Liver (tissue), 9 donors: Measurements from ENCODE around the gene INSC. TPM values are rescaled to one million over a fixed set of nuclear protein-coding genes. Genes with fewer than 3 reads are reported as not detected.

Experiments used
- DNase-seq: peaks from one replicate; pipeline ENCODE4 v3.0.0-alpha.2; 2017; ENCODE audit warnings: low spot score
- H3K27ac ChIP-seq, 2 donors: one replicate each; pipeline ENCODE4 v1.7.0; 2013; ENCODE audit warnings: inconsistent platforms in 2 of 2, low read length in 2 of 2, control low read depth in 1 of 2, low read depth in 1 of 2, mild to moderate bottlenecking in 1 of 2
- H3K27me3 ChIP-seq, 4 donors: one replicate each; pipeline versions ENCODE4 v1.6.1 to v1.7.0; 2013; ENCODE audit warnings: low read length in 3 of 4, inconsistent platforms in 1 of 4, mild to moderate bottlenecking in 1 of 4, moderate library complexity in 1 of 4; ENCODE audit not compliant: control insufficient read depth in 4 of 4, insufficient read depth in 4 of 4
- H3K36me3 ChIP-seq, 4 donors: one replicate each; pipeline versions ENCODE4 v1.6.1 to v1.7.0; 2013; ENCODE audit warnings: low read length in 3 of 4, mild to moderate bottlenecking in 3 of 4, low read depth in 1 of 4, moderate library complexity in 1 of 4; ENCODE audit not compliant: control insufficient read depth in 4 of 4, insufficient read depth in 3 of 4
- H3K4me1 ChIP-seq, 4 donors: one replicate each; pipeline versions ENCODE4 v1.6.1 to v1.7.0; 2013; ENCODE audit warnings: low read length in 3 of 4, mild to moderate bottlenecking in 3 of 4, moderate library complexity in 1 of 4; ENCODE audit not compliant: control insufficient read depth in 4 of 4, insufficient read depth in 4 of 4
- H3K4me3 ChIP-seq, 3 donors: one replicate each; pipeline versions ENCODE4 v1.6.1 to v1.7.0; 2013; ENCODE audit warnings: low read length in 3 of 3, control low read depth in 1 of 3, low read depth in 1 of 3, mild to moderate bottlenecking in 1 of 3
- H3K9ac ChIP-seq, 2 donors: one replicate each; pipeline ENCODE4 v1.7.0; 2013; ENCODE audit warnings: low read length in 2 of 2, mild to moderate bottlenecking in 2 of 2, moderate library complexity in 2 of 2, control low read depth in 1 of 2, low read depth in 1 of 2
- H3K9me3 ChIP-seq, 4 donors: one replicate each; pipeline versions ENCODE4 v1.6.1 to v1.7.0; 2013; ENCODE audit warnings: low read length in 3 of 4; ENCODE audit not compliant: control insufficient read depth in 4 of 4
- CTCF ChIP-seq: fragments of 150-350 bp; IDR thresholded peaks from 2 replicates; pipeline ENCODE4 v1.5.1; 2017; ENCODE audit warnings: improper control_type of control experiment, low read depth, low read length; ENCODE audit not compliant: missing input control
- EGR1 ChIP-seq, 2 donors: IDR thresholded peaks; 2 replicates each; pipeline ENCODE4 v1.6.1; 2016 to 2018; ENCODE audit warnings: antibody characterized with exemption in 2 of 2, low read depth in 2 of 2
- FOXA1 ChIP-seq: IDR thresholded peaks from 2 replicates; pipeline ENCODE4 v1.6.1; 2016; ENCODE audit warnings: antibody characterized with exemption
- FOXA2 ChIP-seq: IDR thresholded peaks from 2 replicates; pipeline ENCODE4 v1.6.1; 2016; ENCODE audit warnings: antibody characterized with exemption
- GABPA ChIP-seq, 2 donors: IDR thresholded peaks in 1 of 2; conservative IDR thresholded peaks in 1 of 2; 2 replicates each; pipeline ENCODE4 v1.6.1; 2016; ENCODE audit warnings: antibody characterized with exemption in 2 of 2, mild to moderate bottlenecking in 1 of 2, moderate library complexity in 1 of 2
- HNF4A ChIP-seq, 2 donors: conservative IDR thresholded peaks; 2 replicates each; pipeline ENCODE4 v1.6.1; 2016; ENCODE audit warnings: antibody characterized with exemption in 2 of 2, mild to moderate bottlenecking in 2 of 2
- HNF4G ChIP-seq: IDR thresholded peaks from 2 replicates; pipeline ENCODE4 v1.6.1; 2016; ENCODE audit warnings: antibody characterized with exemption
- JUND ChIP-seq, 2 donors: IDR thresholded peaks; 2 replicates each; pipeline ENCODE4 v1.6.1; 2016; ENCODE audit warnings: antibody characterized with exemption in 2 of 2
- RAD21 ChIP-seq, 2 donors: IDR thresholded peaks; 2 replicates each; pipeline ENCODE4 v1.6.1; 2016; ENCODE audit warnings: antibody characterized with exemption in 2 of 2, mild to moderate bottlenecking in 2 of 2
- TAF1 ChIP-seq: conservative IDR thresholded peaks from 2 replicates; pipeline ENCODE4 v1.6.1; 2016; ENCODE audit warnings: antibody characterized with exemption, mild to moderate bottlenecking
- YY1 ChIP-seq: IDR thresholded peaks from 2 replicates; pipeline ENCODE4 v1.6.1; 2016; ENCODE audit warnings: antibody characterized with exemption, mild to moderate bottlenecking
- WGBS: extraction: QIAGEN DNeasy Blood & Tissue Kit; methylation state at CpG from one replicate; pipeline ENCODE4 v1.1.7; 2013; 5-methylcytosine and 5-hydroxymethylcytosine counted together
- polyA plus RNA-seq, 2 donors: library from polyadenylated mRNA; stranded (reverse) in 1 of 2; unstranded in 1 of 2; fragments of 200-250 nt in 1 of 2; fragments of >200 nt in 1 of 2; fragmentation: Nextera tagmentation in 1 of 2; extraction: Ambion mirVana in 1 of 2; gene quantifications; one replicate each; pipeline versions ENCODE4 v1.2.1 to v1.2.3, GENCODE V29; 2013 to 2015
- total RNA-seq, 2 donors: library from RNA; depleted of rRNA; stranded (reverse); fragments of >200 nt; gene quantifications; one replicate each; pipeline ENCODE4 v1.2.3, GENCODE V29; 2014
- donor health status: healthy.
- donor health status: healthy.
- donor health status: healthy.
- donor health status: healthy.
- donor health status: healthy.

The INSC gene
- total and polyA plus RNA-seq, 4 donors: 0.02 to 0.25 (median 0.12) TPM

- no peak for TF ChIP-seq CTCF
These were observed 177.2 kb downstream of the INSC start (continued) for GRCh38 chr11:15291885-15292284.

GRCh38 chr11:15293975-15294620 is 179.4 kb downstream of the INSC start:
- no peaks in the 10 kb centered on the region for H3K9me3 ChIP-seq
- H3K27me3 ChIP-seq: no peaks in the 10 kb centered on the region
- no peaks in the 10 kb centered on the region for H3K4me1 ChIP-seq
- TF ChIP-seq FOXA2: no peak
- TF ChIP-seq FOXA1: no peak
- no peak for TF ChIP-seq JUND (IDR thresholded peaks at IDR 0.05)
- no peak for TF ChIP-seq HNF4A (conservative IDR thresholded peaks at IDR 0.05)
- TF ChIP-seq EGR1 (IDR thresholded peaks at IDR 0.05; ENCODE audit: low read depth in 2 of 2): no peak
- TF ChIP-seq YY1: no peak
- no peak for TF ChIP-seq TAF1
- no peak for TF ChIP-seq RAD21 (IDR thresholded peaks at IDR 0.05)
- no peak for TF ChIP-seq HNF4G
- DNase-seq: no peak
- H3K9ac ChIP-seq: no peak overlapping the region
- H3K36me3 ChIP-seq: no peaks in the 10 kb centered on the region
- H3K4me3 ChIP-seq: no peak overlapping the region
- WGBS: 87% methylated on average over 1 of the region's 1 CpG
- H3K27ac ChIP-seq: no peak overlapping the region

- Histone ChIP-seq H3K9ac (no peak overlapping the region), H3K27ac (no peak overlapping the region), H3K4me3 (no peak overlapping the region), H3K9me3 (no peaks in the 10 kb centered on the region), H3K36me3 (no peaks in the 10 kb centered on the region), H3K4me1 (no peaks in the 10 kb centered on the region), H3K27me3 (no peaks in the 10 kb centered on the region)
- no peak for DNase-seq
- 22% methylated on average over 1 of the region's 1 CpG for WGBS
- TF ChIP-seq GABPA (IDR thresholded peaks at IDR 0.05 in 1 of 2, conservative IDR thresholded peaks at IDR 0.05 in 1 of 2) (no peak), EGR1 (IDR thresholded peaks at IDR 0.05; ENCODE audit: low read depth in 2 of 2) (no peak)
These were observed 181.0 kb downstream of the INSC start for GRCh38 chr11:15295695-15296094.

Other genes starting within 250 kb of the INSC start
- gene CYP2R1, start 222.7 kb upstream of the INSC start, total RNA-seq: 1 to 10 TPM; 5.8 to 7.5 TPM
- 1 to 10 TPM; 3.2 to 8.2 TPM for gene CYP2R1, start 222.7 kb upstream of the INSC start, polyA plus RNA-seq
- gene CALCA, start 142.6 kb upstream of the INSC start, total RNA-seq: 10 to 100 TPM in 1 of 2 donors, under 1 TPM in 1; 0.33 to 14.3 TPM
- 10 to 100 TPM in 1 of 2 donors, under 1 TPM in 1; 0.96 to 34.7 TPM for gene CALCA, start 142.6 kb upstream of the INSC start, polyA plus RNA-seq
- 1 to 10 TPM in 1 of 2 donors, under 1 TPM in 1; 0.19 to 1.2 TPM for gene CALCB, start 41.3 kb upstream of the INSC start, total RNA-seq
- gene CALCB, start 41.3 kb upstream of the INSC start, polyA plus RNA-seq: under 1 TPM; 0.02 to 0.58 TPM